Lower leg skin (tissue), 3 donors: Measurements from ENCODE around the gene SLFNL1.

Experiments
- POLR2A ChIP-seq, 2 donors: fragments of 450-650 bp; IDR thresholded peaks; one replicate each; pipeline ENCODE4 v1.6.1; 2016 to 2017; ENCODE audit warnings: antibody characterized with exemption in 2 of 2, mild to moderate bottlenecking in 1 of 2, moderate library complexity in 1 of 2
- TF ChIP-seq, protein P1 (sequence below), 3 donors: fragments of 450-650 bp; IDR thresholded peaks; one replicate each; pipeline ENCODE4 v1.5.1; 2016; ENCODE audit warnings: antibody characterized with exemption in 3 of 3, mild to moderate bottlenecking in 3 of 3, moderate library complexity in 2 of 3

DNA sequence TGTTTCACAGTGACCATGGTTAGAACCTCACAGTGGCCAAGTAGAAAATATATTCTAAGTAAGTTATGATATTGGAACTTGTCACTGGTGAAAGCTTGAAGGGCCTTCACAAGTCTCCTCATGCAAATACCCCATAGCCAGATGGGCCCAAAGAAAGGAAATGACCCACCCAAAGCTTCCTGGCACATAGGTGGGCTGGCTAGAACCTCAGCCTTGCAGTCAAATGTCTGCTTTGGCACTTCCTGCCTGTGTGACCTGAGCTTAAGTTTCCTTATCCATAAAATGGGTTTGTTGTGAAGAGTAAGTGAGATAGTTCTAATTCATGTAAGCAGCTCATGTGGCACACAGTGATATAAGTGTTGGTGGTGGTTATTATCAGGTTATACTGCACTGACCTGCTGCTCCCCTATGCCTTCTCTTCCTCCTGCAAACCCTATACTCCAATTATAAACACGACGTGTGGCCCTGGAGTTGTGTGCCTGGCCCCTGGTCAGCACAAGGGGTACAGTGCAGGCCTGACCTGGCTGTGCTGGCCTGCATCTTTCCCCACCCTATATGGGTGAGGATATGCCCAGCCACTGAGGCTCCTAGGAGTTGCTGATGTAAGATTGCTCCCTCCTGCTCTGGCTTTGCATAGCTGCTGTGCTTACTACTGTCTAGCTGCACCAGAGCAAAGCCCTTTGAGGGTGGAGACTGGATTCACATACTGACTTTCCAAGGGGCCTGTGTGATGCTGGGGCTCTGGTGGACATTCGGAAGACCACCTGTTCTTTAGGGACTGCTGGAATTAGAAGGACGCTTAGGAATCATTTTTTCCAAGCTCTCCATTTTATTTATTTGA, 4.7 kb upstream of the SLFNL1 start:
- no peak for TF ChIP-seq POLR2A (IDR thresholded peaks at IDR 0.05)
- TF ChIP-seq, protein P1, sequence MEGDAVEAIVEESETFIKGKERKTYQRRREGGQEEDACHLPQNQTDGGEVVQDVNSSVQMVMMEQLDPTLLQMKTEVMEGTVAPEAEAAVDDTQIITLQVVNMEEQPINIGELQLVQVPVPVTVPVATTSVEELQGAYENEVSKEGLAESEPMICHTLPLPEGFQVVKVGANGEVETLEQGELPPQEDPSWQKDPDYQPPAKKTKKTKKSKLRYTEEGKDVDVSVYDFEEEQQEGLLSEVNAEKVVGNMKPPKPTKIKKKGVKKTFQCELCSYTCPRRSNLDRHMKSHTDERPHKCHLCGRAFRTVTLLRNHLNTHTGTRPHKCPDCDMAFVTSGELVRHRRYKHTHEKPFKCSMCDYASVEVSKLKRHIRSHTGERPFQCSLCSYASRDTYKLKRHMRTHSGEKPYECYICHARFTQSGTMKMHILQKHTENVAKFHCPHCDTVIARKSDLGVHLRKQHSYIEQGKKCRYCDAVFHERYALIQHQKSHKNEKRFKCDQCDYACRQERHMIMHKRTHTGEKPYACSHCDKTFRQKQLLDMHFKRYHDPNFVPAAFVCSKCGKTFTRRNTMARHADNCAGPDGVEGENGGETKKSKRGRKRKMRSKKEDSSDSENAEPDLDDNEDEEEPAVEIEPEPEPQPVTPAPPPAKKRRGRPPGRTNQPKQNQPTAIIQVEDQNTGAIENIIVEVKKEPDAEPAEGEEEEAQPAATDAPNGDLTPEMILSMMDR (IDR thresholded peaks at IDR 0.05) = no peak
